RCC 7860 (cell line): ENCODE measurements around the gene HACE1.
"Not testable (repeated sequence)": the region's sequence is repeated elsewhere in the genome, so short reads cannot be mapped to it uniquely, and the experiment has no call there.

Experiments used
- DNase-seq: peaks from one replicate; pipeline ENCODE4 v3.0.0-alpha.2; 2015; ENCODE audit warnings: low spot score
- FAIRE-seq: peaks from 2 replicates; lab custom pipeline; 2012; peaks lifted over from hg19 to GRCh38; lab: Jason Lieb, UNC

The HACE1 gene

GRCh38 chr6:104859225-104860146 is at the start of gene HACE1:
TSS of gene HACE1 (minus strand) at chr6:104859919. CDS start at chr6:104859642, 277 bp downstream.
- DNase-seq (peak; percentile 70), FAIRE-seq (no peak)

DNA sequence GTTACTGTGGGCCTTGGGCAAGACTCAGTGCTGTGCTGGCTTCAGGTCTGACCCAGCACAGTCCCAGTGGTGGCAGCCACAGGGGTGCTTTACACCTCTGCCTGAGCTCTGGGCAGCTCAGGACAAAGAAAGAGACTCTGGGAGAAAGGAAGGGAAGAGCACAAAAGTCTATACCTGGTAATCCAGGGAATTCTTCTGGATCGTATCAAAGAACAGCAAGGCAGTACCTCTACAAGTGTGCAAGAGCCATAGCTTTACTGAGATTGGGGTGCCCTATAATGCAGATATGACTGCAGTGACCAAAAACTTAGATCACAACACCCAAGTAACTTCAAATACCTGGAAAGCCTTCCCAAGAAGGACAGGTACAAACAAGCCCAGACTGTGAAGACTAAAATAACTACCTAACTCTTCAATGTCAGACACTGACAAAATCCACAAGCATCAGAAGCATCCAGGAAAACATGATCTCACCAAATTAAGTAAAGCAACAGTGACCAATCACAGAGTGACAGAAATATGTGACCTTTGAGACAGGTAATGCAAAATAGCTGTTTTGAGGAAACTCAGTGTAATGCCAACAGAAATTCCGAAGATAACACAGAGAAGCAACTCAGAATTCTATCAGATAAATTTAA is 49.3 kb upstream of the HACE1 start:
- DNase-seq = no peak
- no peak for FAIRE-seq

DNA sequence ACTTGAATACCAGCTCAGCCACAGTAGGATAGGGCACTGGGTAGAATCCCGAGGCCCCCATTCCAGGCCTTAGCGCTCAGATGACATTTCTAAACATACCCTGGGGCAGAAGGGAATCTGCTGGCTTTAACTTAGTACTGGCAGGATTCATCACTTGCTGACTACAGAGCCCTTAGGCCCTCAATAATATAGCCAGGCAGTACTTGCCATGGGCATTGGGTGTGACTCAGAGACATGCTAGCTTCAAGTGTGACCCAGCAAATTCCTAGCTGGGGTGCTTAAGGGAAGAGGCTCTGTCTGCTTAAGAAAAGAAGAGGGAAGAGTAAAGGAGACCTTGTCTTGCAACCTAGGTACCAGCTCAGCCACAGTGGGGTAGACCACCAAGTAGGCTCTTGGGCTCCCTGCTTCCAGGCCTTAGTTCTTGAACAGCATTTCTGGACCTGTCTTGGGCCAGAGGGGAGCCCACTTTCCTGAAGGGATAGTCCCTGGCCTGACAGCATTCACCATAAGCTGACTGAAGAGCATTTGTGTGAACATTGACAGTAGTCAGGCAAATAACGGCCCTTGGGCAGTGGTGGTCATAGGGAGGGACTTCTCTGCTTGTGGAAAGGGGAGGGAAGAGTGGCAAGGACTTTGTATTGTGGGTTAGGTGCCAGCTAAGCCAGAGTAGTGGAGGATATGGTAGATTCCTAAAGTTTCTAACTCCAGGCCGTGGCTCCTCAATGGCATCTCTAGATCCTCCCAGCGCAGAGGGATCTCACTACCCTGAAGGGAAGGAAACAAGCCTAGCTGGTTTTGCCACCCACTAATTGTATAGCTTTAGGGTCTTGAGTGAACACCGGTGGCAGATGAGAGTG is 48.5 kb upstream of the HACE1 start:
- FAIRE-seq (no peak), DNase-seq (no peak)

- DNase-seq, FAIRE-seq: not testable (repeated sequence)
These were observed 39.2 kb upstream of the HACE1 start for GRCh38 chr6:104898893-104899292.

DNA sequence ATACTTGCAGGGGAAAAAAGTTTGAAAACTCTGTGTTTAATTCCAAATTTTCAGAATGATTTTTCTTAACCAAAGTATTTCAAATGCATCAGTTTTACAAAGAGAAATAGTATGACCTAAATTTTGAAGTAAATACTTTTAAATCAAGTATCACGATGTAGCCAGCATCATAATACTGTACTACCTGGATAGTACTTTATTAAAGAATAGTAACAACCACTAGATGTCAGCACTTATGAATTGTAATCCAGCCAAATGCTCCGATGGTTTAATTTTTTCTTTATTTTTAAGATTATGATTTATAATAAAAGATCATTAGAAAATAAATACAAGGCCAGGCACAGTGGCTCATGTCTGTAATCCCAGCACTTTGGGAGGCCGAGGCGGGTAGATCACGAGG is 37.2 kb upstream of the HACE1 start:
- no peak for FAIRE-seq
- no peak for DNase-seq

DNA sequence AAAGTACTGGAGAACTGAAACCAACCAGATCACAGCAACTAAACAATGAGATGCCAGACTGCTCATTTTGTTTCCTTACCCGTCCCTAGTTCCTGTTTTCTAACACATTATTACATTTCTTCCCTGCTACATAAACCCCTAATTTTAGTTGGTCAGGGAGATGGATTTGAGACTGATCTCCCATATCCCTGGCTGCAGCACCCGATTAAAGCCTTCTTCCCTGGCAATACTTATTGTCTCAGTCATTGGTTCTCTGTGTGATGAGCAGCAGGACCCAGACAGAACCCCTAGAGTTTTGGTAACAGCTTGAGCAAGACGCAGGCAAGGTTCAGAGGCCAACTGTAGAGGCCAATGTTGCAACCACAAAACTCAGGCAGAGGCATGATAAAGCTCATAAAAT is 28.3 kb upstream of the HACE1 start:
- FAIRE-seq = no peak
- no peak for DNase-seq

DNA sequence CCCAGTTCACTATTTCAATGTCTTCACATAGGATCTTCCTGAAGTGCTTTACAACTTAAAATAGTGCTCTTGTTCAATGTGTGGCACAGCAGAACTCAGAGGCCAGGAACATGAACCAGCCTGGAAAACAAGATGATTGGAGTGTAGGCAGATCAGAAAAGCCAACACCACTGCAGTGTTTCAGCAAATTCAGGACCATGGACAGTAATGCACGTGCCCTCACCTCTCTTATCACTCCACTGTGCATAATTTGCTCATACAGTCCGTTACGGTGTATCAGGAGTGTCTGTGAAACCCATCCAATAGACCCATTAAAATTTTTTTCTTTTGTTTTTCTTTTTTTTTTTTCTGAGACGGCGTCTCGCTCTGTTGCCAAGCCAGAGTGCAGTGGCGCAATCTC is 27.6 kb upstream of the HACE1 start:
- DNase-seq (no peak), FAIRE-seq (no peak)

- FAIRE-seq (no peak), DNase-seq (no peak)
These were observed 25.9 kb upstream of the HACE1 start for GRCh38 chr6:104885518-104886043.

DNA sequence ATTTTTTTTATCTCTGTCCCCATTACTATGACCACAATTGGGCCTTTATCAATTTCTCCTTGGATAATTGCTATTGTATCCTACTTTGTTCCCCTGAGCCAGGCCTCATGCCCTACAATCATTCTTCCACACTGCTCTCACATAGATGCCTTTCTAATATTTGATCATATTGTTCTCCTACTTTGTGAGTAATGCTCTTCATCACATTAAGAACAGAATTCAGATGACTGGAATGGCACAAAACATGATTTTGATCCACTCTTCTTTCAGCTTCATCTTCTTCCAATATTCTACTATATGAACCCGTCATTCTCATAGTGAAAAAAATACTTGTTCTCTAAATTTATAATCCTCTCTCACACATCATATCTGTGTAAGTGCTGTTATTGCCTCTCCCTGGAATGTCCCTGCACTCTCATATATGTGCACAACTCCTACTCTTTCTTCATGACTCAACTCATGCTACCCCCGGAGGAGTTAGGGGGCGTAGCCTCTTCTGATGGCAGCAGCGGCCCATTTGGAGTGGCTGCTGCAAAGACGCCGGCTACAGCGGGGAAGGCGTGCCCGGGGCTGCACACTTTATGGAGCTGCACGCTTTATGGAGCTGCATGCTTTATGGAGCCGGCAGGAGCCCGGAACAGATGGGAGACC is 25.3 kb upstream of the HACE1 start:
- FAIRE-seq = no peak
- DNase-seq = no peak

DNA sequence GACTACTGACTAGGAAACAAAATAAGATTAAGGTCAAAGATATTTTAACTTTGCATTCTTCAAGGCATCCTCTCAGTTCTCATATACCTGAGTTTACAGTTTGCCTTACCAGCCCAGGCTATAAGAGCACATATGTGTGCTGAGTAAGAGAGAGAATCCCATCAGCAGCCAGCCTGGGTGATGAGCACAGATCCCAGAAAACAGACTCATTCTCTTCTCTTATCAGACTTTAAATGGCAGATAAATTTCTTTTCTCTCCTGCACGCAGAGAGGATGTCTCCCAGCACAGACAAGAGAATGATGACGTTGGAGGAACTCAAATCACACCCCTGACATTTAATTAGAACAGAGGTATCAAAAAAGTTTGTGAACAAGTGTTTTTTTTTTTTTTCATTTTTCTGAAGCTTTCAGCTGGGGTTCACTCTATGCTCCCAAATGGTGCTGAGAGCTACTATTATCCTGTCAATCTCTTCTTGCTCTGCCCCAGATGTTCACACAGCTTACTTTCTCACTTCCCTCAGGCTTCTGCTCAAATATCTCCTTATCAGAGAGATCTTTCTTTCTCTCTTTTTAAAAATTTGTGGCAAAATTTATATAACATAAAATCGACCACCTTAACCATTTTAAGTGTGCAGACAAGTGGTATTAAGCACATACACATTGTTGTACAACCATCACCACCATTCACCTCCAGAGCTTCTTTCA is 22.4 kb upstream of the HACE1 start:
- FAIRE-seq (no peak), DNase-seq (no peak)

GRCh38 chr6:104862456-104862855 is 2.7 kb upstream of the HACE1 start:
- no peak for FAIRE-seq
- no peak for DNase-seq

- no peak for DNase-seq
- no peak for FAIRE-seq
These were observed 502 bp upstream of the HACE1 start for GRCh38 chr6:104860221-104860620.

DNA sequence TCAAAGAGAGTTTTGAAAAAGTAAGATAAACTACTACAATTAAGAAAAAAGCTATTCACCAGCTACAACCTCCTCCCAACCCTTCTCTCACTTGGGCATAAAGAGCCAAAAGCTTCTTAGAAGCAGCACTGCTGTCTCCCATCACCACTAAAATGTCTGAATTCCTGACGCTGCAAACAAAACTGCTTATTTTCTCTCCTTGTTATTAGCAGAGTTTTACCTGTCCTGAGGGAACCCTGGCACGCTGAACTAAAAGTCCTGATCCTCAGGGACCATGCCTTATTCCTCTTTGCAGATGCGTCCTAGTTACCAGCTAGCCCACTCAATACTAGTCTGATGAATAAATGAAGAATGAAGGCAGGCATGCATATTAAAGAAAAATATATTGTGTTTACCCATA is 1.1 kb downstream of the HACE1 start:
- no peak for FAIRE-seq
- no peak for DNase-seq

DNA sequence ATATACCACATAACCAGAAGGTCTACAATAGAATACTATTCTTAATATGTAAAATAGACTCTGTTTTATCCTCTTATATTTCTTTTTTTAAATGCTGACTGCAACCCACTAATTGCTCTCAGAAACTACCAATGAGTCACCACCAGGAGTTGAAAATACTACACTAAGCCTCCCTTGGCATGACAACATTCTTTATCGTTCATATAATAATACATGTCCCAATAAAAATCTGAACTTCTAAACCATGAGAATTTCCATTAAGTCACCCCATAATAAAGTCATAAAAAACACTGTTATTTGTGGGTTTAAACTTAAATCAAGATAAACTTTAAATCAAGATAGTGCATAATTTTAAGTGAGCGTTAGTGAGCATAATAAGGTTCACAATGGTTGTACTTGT is 4.2 kb downstream of the HACE1 start:
- FAIRE-seq (peak; percentile 42), DNase-seq (no peak)

DNA sequence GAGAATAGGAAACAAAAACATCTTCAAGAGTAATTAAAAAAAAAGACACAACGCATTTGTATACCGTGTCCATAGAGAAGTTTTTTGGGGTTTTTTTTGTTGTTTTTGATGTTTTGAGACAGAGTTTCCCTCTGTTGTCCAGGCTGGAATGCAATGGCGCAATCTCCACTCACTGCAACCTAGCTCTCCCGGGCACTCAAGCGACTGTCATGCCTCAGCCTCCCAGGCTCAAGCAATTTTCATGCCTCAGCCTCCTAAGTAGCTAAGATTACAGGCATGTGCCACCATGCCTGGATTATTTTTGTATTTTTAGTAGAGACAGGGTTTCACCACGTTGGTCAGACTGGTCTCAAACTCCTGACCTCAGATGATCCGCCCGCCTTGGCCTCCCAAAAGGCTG is 12.0 kb downstream of the HACE1 start:
- FAIRE-seq = not testable (repeated sequence)

GRCh38 chr6:104843229-104843628 is 16.5 kb downstream of the HACE1 start:
- FAIRE-seq (no peak), DNase-seq (no peak)

More for the DNA sequence above, 12.0 kb downstream of the HACE1 start:
- not testable (repeated sequence) for DNase-seq

DNA sequence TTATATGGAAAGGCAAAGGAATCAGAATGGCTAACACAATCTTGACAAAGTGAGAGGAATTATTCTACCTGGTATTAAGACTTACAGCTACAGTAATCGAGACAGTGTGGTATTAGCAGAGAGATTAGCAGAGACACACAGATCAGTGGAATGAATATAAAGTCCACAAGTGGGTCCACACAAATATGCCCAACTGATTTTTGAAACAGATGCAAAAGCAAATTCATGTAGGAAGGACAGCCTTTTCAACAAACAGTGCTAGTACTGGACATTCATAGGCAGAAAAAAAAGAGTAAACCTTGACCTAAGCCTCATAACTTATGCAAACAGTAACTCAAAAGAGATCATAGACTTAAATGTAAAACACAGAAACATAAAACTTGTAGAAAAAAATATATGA is 22.6 kb downstream of the HACE1 start:
- DNase-seq = no peak
- FAIRE-seq = no peak

- DNase-seq, FAIRE-seq: not testable (repeated sequence)
These were observed 23.2 kb downstream of the HACE1 start for GRCh38 chr6:104836479-104837020.

DNA sequence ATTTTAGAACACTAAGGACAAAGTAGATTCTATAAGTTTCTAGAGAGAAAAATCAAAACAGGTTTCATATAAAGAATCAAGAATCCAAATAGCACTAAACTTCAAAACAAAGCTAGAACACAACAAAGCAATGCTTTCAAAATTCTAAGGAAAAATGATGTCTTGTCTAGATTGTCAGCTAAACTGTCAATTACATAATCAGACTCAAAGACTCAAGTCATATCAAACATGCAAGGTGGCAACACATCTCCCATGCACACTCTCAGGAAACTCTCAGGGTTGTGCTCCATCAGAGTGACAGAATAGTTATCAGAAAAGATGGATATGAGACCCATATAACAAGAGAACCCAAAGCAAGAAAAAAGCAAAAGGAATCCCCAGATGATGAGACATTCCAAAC is 23.9 kb downstream of the HACE1 start:
- DNase-seq (no peak), FAIRE-seq (no peak)
